WTC11 (cell line): Measurements from ENCODE around the gene SEMA4C.

Source experiments
- CREM ChIP-seq: sonication (generic); formaldehyde crosslinking; IDR thresholded peaks from 2 replicates; pipeline ENCODE4 v1.8.1; 2022; ENCODE audit warnings: mild to moderate bottlenecking, missing genetic modification reagents, moderate library complexity
- ETV6 ChIP-seq: sonication (generic); formaldehyde crosslinking; IDR thresholded peaks from 2 replicates; pipeline ENCODE4 v1.8.1; 2022; ENCODE audit warnings: mild to moderate bottlenecking, missing genetic modification reagents
- FOXJ3 ChIP-seq: sonication (generic); formaldehyde crosslinking; IDR thresholded peaks from 2 replicates; pipeline ENCODE4 v1.9.0; 2021; ENCODE audit warnings: missing genetic modification reagents, mild to moderate bottlenecking, borderline replicate concordance
- SP1 ChIP-seq: sonication (generic); formaldehyde crosslinking; conservative IDR thresholded peaks from 2 replicates; pipeline ENCODE4 v1.8.1; 2022; ENCODE audit warnings: missing genetic modification reagents
- ZNF671 ChIP-seq: fragments of 250-450 bp; sonication (Bioruptor Pico); IDR thresholded peaks from 2 replicates; pipeline ENCODE4 v1.8.0; 2021; ENCODE audit warnings: mild to moderate bottlenecking
- TF ChIP-seq, protein P1 (sequence below): fragments of 200-600 bp; IDR thresholded peaks from 2 replicates; pipeline ENCODE4 v1.8.0; 2022; ENCODE audit warnings: antibody characterized with exemption
- TF ChIP-seq, protein P2 (sequence below): sonication (generic); formaldehyde crosslinking; IDR thresholded peaks from 2 replicates; pipeline ENCODE4 v1.8.0; 2022; ENCODE audit warnings: mild to moderate bottlenecking, missing genetic modification reagents
- TF ChIP-seq, protein P3 (sequence below): sonication (generic); formaldehyde crosslinking; conservative IDR thresholded peaks from 2 replicates; pipeline ENCODE4 v1.8.1; 2022; ENCODE audit warnings: mild to moderate bottlenecking, missing genetic modification reagents
- TF ChIP-seq, protein P4 (sequence below): sonication (generic); formaldehyde crosslinking; IDR thresholded peaks from 2 replicates; pipeline ENCODE4 v1.8.1; 2022; ENCODE audit warnings: missing genetic modification reagents, borderline replicate concordance
- TF ChIP-seq, protein P5 (sequence below): sonication (generic); formaldehyde crosslinking; IDR thresholded peaks from 2 replicates; pipeline ENCODE4 v1.8.1; 2023; ENCODE audit warnings: mild to moderate bottlenecking, missing genetic modification reagents

DNA sequence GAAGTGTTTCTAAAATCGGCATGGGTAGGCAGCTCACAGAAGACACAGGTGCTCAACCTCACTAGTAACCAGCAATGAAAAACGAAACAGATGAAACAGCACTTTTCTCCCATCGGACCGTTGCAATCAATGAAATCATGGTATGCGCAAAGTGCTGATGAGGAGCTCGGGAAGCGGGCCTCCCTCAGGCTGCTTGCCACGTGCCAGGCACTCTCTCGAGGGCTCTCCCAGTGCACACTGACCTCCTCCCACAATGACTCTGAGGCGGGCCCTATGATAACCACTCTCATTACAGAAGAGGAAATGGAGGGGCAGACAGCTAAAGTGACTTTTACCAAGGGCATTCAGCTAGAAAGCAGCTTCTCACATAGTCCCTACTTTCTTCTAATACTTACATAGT, 22.3 kb downstream of the SEMA4C start:
- TF ChIP-seq, protein P1, sequence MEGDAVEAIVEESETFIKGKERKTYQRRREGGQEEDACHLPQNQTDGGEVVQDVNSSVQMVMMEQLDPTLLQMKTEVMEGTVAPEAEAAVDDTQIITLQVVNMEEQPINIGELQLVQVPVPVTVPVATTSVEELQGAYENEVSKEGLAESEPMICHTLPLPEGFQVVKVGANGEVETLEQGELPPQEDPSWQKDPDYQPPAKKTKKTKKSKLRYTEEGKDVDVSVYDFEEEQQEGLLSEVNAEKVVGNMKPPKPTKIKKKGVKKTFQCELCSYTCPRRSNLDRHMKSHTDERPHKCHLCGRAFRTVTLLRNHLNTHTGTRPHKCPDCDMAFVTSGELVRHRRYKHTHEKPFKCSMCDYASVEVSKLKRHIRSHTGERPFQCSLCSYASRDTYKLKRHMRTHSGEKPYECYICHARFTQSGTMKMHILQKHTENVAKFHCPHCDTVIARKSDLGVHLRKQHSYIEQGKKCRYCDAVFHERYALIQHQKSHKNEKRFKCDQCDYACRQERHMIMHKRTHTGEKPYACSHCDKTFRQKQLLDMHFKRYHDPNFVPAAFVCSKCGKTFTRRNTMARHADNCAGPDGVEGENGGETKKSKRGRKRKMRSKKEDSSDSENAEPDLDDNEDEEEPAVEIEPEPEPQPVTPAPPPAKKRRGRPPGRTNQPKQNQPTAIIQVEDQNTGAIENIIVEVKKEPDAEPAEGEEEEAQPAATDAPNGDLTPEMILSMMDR, result no peak
- TF ChIP-seq ZNF671 (no peak), FOXJ3 (CRISPR knock-in tag) (no peak), ETV6 (CRISPR knock-in tag) (no peak), SP1 (no peak), CREM (no peak)
- TF ChIP-seq, protein P2, sequence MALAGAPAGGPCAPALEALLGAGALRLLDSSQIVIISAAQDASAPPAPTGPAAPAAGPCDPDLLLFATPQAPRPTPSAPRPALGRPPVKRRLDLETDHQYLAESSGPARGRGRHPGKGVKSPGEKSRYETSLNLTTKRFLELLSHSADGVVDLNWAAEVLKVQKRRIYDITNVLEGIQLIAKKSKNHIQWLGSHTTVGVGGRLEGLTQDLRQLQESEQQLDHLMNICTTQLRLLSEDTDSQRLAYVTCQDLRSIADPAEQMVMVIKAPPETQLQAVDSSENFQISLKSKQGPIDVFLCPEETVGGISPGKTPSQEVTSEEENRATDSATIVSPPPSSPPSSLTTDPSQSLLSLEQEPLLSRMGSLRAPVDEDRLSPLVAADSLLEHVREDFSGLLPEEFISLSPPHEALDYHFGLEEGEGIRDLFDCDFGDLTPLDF, result no peak
- TF ChIP-seq, protein P3, sequence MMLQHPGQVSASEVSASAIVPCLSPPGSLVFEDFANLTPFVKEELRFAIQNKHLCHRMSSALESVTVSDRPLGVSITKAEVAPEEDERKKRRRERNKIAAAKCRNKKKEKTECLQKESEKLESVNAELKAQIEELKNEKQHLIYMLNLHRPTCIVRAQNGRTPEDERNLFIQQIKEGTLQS (CRISPR knock-in tag), result no peak
- TF ChIP-seq, protein P4, sequence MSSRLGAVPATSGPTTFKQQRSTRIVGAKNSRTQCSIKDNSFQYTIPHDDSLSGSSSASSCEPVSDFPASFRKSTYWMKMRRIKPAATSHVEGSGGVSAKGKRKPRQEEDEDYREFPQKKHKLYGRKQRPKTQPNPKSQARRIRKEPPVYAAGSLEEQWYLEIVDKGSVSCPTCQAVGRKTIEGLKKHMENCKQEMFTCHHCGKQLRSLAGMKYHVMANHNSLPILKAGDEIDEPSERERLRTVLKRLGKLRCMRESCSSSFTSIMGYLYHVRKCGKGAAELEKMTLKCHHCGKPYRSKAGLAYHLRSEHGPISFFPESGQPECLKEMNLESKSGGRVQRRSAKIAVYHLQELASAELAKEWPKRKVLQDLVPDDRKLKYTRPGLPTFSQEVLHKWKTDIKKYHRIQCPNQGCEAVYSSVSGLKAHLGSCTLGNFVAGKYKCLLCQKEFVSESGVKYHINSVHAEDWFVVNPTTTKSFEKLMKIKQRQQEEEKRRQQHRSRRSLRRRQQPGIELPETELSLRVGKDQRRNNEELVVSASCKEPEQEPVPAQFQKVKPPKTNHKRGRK (CRISPR knock-in tag), result no peak
- TF ChIP-seq, protein P5, sequence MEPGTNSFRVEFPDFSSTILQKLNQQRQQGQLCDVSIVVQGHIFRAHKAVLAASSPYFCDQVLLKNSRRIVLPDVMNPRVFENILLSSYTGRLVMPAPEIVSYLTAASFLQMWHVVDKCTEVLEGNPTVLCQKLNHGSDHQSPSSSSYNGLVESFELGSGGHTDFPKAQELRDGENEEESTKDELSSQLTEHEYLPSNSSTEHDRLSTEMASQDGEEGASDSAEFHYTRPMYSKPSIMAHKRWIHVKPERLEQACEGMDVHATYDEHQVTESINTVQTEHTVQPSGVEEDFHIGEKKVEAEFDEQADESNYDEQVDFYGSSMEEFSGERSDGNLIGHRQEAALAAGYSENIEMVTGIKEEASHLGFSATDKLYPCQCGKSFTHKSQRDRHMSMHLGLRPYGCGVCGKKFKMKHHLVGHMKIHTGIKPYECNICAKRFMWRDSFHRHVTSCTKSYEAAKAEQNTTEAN (CRISPR knock-in tag), result no peak
